Mucosa of descending colon (tissue), 3 donors: ENCODE data around the gene ALDH1L2. TPM values are rescaled to one million over a fixed set of nuclear protein-coding genes. Genes with fewer than 3 reads are reported as not detected.
A peak's percentile ranks its signal among the peaks of the same experiment; 100 is the strongest.

ENCODE experiments used
- ATAC-seq: fragments of 200-7000 bp; cut with Tn5 transposase; one replicate; pipeline ENCODE4 v1.9.1; 2020; ENCODE audit warnings: mild to moderate bottlenecking, moderate library complexity
- DNase-seq, 3 donors: peaks; one replicate each; pipeline ENCODE4 v3.0.0-alpha.2; 2020
- H3K36me3 ChIP-seq: fragments of 200-600 bp; one replicate; pipeline ENCODE4 v1.8.0; 2021; ENCODE audit warnings: low read depth, mild to moderate bottlenecking
- H3K4me1 ChIP-seq: fragments of 200-600 bp; one replicate; pipeline ENCODE4 v1.8.0; 2021; ENCODE audit warnings: low read depth, mild to moderate bottlenecking
- H3K4me3 ChIP-seq: fragments of 200-600 bp; one replicate; pipeline ENCODE4 v1.8.0; 2021; ENCODE audit warnings: mild to moderate bottlenecking
- H3K9me3 ChIP-seq: fragments of 200-600 bp; one replicate; pipeline ENCODE4 v1.8.0; 2021; ENCODE audit warnings: mild to moderate bottlenecking
- CTCF ChIP-seq: fragments of 200-600 bp; IDR thresholded peaks from one replicate; pipeline ENCODE4 v1.8.0; 2022; ENCODE audit warnings: antibody characterized with exemption, mild to moderate bottlenecking
- intact Hi-C, 2 donors: fragments of 100-400 bp; cut with DNase I in 1 of 2; cut with micrococcal nuclease in 1 of 2; formaldehyde crosslinking; loops; one replicate each; pipeline versions ENCODE4 v1.11.0 to v1.11.1; 2022; cut with DNase I, micrococcal nuclease
- long read RNA-seq, 2 donors: library from polyadenylated mRNA; unstranded; transcript quantifications; one replicate each; pipeline ENCODE4 v2.0.0, GENCODE V29; 2019 to 2021
- total RNA-seq, 3 donors: library from RNA; stranded (reverse); fragmentation: NEBNext Ultra II Directional in 2 of 3; extraction: Animal tissue kit (Norgen Biotek cat#: 25700) in 2 of 3; gene quantifications; one replicate each; pipeline versions ENCODE4 v1.2.1 to v1.2.4, GENCODE V29; 2021 to 2023
- donor health status: DM: no; HTN: no; CAD: no; lungs with moderate emphysema.
- donor health status: DM: no; HTN: no; CAD: no.
- donor health status: DM: no; HTN: yes; CAD: no.

ALDH1L2 gene
- total RNA-seq = 1 to 10 TPM; 1.4 to 5.0 (median 4.3) TPM
- long read RNA-seq, donor 1 = 0 reads
- long read RNA-seq, donor 2 = 0 reads

GRCh38 chr12:105084251-105085250, at the start of gene ALDH1L2:
TSS of gene ALDH1L2 (minus strand) at chr12:105084458. CDS start at chr12:105084436, 22 bp downstream.
- Histone ChIP-seq H3K4me3 (no peak within 1 kb of the TSS), H3K9me3 (no peaks in the 10 kb centered on the region), H3K36me3 (no peaks in the 10 kb centered on the region), H3K4me1 (peaks cover 8% of the 10 kb centered on the region)
- intact Hi-C loops = no loop called here
- ATAC-seq (peak; percentile 99), DNase-seq (peak; percentile 82 to 87 (median 86))
- no peak for TF ChIP-seq CTCF

GRCh38 chr12:105120551-105120950, 36.3 kb upstream of the ALDH1L2 start:
- Histone ChIP-seq H3K4me1 (no peaks in the 10 kb centered on the region), H3K36me3 (peaks cover 8% of the 10 kb centered on the region), H3K9me3 (no peaks in the 10 kb centered on the region), H3K4me3 (no peak overlapping the region)
- no peak for ATAC-seq
- intact Hi-C loops = no loop called here
- no peak for TF ChIP-seq CTCF
- no peak for DNase-seq

GRCh38 chr12:105116969-105117368, 32.7 kb upstream of the ALDH1L2 start:
- Histone ChIP-seq H3K36me3 (no peaks in the 10 kb centered on the region), H3K4me1 (no peaks in the 10 kb centered on the region), H3K4me3 (no peak overlapping the region), H3K9me3 (no peaks in the 10 kb centered on the region)
- TF ChIP-seq CTCF = no peak
- DNase-seq (no peak), ATAC-seq (no peak)
- intact Hi-C loops = no loop called here

GRCh38 chr12:105113094-105113493, 28.8 kb upstream of the ALDH1L2 start:
- no peak for TF ChIP-seq CTCF
- Histone ChIP-seq H3K36me3 (no peaks in the 10 kb centered on the region), H3K9me3 (no peaks in the 10 kb centered on the region), H3K4me3 (no peak overlapping the region), H3K4me1 (no peaks in the 10 kb centered on the region)
- intact Hi-C loops = no loop called here
- DNase-seq (no peak), ATAC-seq (no peak)

- no peaks in the 10 kb centered on the region for H3K9me3 ChIP-seq
- H3K36me3 ChIP-seq = no peaks in the 10 kb centered on the region
- no peaks in the 10 kb centered on the region for H3K4me1 ChIP-seq
- no peak for TF ChIP-seq CTCF
- H3K4me3 ChIP-seq = no peak overlapping the region
- intact Hi-C loops = no loop called here
- no peak for DNase-seq
- ATAC-seq = no peak
Observed at GRCh38 chr12:105110851-105111250, 26.6 kb upstream of the ALDH1L2 start.
